Uterus (tissue), 4 donors: ENCODE data around the gene ESPN. TPM values are rescaled to one million over a fixed set of nuclear protein-coding genes. Genes with fewer than 3 reads are reported as not detected.

Source experiments
- DNase-seq, 2 donors: peaks; one replicate each; pipeline ENCODE4 v3.0.0-alpha.2; 2019 to 2020
- H3K27ac ChIP-seq, 2 donors: fragments of 200-600 bp; sonication (generic); 1 replicate in 1 of 2; 2 replicates in 1 of 2; pipeline ENCODE4 v1.5.1; 2016 to 2018
- H3K27me3 ChIP-seq, 2 donors: fragments of 200-600 bp; sonication (generic); one replicate each; pipeline ENCODE4 v1.5.1; 2018 to 2019; ENCODE audit warnings: control low read depth in 1 of 2
- H3K36me3 ChIP-seq, 2 donors: fragments of 200-600 bp; sonication (generic); one replicate each; pipeline ENCODE4 v1.5.1; 2019; ENCODE audit warnings: control low read depth in 1 of 2
- H3K4me1 ChIP-seq, 2 donors: fragments of 200-600 bp; sonication (generic); one replicate each; pipeline ENCODE4 v1.5.1; 2018 to 2019; ENCODE audit warnings: control low read depth in 1 of 2
- H3K4me3 ChIP-seq, 2 donors: fragments of 200-600 bp; sonication (generic); 1 replicate in 1 of 2; 2 replicates in 1 of 2; pipeline ENCODE4 v1.5.1; 2018 to 2019; ENCODE audit warnings: mild to moderate bottlenecking in 1 of 2
- H3K9me3 ChIP-seq, 2 donors: fragments of 200-600 bp; sonication (generic); one replicate each; pipeline ENCODE4 v1.5.1; 2019; ENCODE audit warnings: control low read depth in 1 of 2
- CTCF ChIP-seq, 4 experiments: fragments of 200-600 bp in 2 of 4; fragments of 450-650 bp in 2 of 4; sonication (generic) in 2 of 4; IDR thresholded peaks; one replicate each; pipeline ENCODE4 v1.5.1; 2016 to 2019; ENCODE audit warnings: antibody characterized with exemption in 4 of 4, mild to moderate bottlenecking in 2 of 4, moderate library complexity in 1 of 4
- POLR2A ChIP-seq, 2 donors: fragments of 450-650 bp; IDR thresholded peaks; one replicate each; pipeline ENCODE4 v1.6.1; 2016; ENCODE audit warnings: antibody characterized with exemption in 2 of 2, mild to moderate bottlenecking in 1 of 2, moderate library complexity in 1 of 2
- intact Hi-C: fragments of 100-400 bp; cut with DNase I; formaldehyde crosslinking; loops from one replicate; pipeline ENCODE4 v1.15.1; 2023; ENCODE audit warnings: low total_unique reads
- total RNA-seq, 4 donors: library from RNA; depleted of rRNA in 3 of 4; stranded (reverse); fragments of >200 nt in 3 of 4; gene quantifications; one replicate each; pipeline versions ENCODE4 v1.1.0 to v1.2.4, GENCODE V29; 2014 to 2023
- donor health status: DM: yes; HTN: yes; CAD: no.

ESPN gene
- total RNA-seq, 4 donors from 2014 or later = 0.58 to 2.5 TPM; not detected in 2

- TF ChIP-seq CTCF (IDR thresholded peaks at IDR 0.05) = peak in 1 of 4 experiments; percentile 28
- TF ChIP-seq POLR2A (IDR thresholded peaks at IDR 0.05) = no peak
- Histone ChIP-seq H3K27me3 (peaks cover 0 to 14% of the 10 kb centered on the region in 2 donors), H3K9me3 (no peaks in the 10 kb centered on the region), H3K36me3 (no peaks in the 10 kb centered on the region), H3K4me3 (no peak overlapping the region), H3K27ac (no peak overlapping the region), H3K4me1 (no peaks in the 10 kb centered on the region)
- intact Hi-C loops = no loop called here
- DNase-seq = no peak
Measured at GRCh38 chr1:6440198-6441126, 15.9 kb downstream of the ESPN start.

- Histone ChIP-seq H3K36me3 (no peaks in the 10 kb centered on the region), H3K4me1 (no peaks in the 10 kb centered on the region), H3K9me3 (no peaks in the 10 kb centered on the region), H3K27ac (no peak overlapping the region), H3K27me3 (peaks cover 0 to 16% of the 10 kb centered on the region in 2 donors), H3K4me3 (no peak overlapping the region)
- intact Hi-C loops = no loop called here
- TF ChIP-seq POLR2A (IDR thresholded peaks at IDR 0.05) = no peak
- no peak for TF ChIP-seq CTCF (IDR thresholded peaks at IDR 0.05)
- no peak for DNase-seq
Measured at GRCh38 chr1:6441586-6441985, 17.0 kb downstream of the ESPN start.

GRCh38 chr1:6443339-6444115 is 19.0 kb downstream of the ESPN start:
- no peak for TF ChIP-seq CTCF (IDR thresholded peaks at IDR 0.05)
- no peak for TF ChIP-seq POLR2A (IDR thresholded peaks at IDR 0.05)
- H3K4me3 ChIP-seq = no peak overlapping the region
- peaks cover 0 to 9% of the 10 kb centered on the region in 2 donors for H3K4me1 ChIP-seq
- no peaks in the 10 kb centered on the region for H3K9me3 ChIP-seq
- intact Hi-C loops = no loop called here
- H3K27ac ChIP-seq = no peak overlapping the region
- DNase-seq = no peak
- H3K36me3 ChIP-seq = no peaks in the 10 kb centered on the region
- H3K27me3 ChIP-seq = peaks cover 0 to 20% of the 10 kb centered on the region in 2 donors

GRCh38 chr1:6444377-6444776 is 19.8 kb downstream of the ESPN start:
- TF ChIP-seq POLR2A (IDR thresholded peaks at IDR 0.05) (no peak), CTCF (IDR thresholded peaks at IDR 0.05) (no peak)
- Histone ChIP-seq H3K4me3 (no peak overlapping the region), H3K27ac (no peak overlapping the region), H3K36me3 (no peaks in the 10 kb centered on the region), H3K27me3 (peaks cover 0 to 20% of the 10 kb centered on the region in 2 donors), H3K9me3 (no peaks in the 10 kb centered on the region), H3K4me1 (peaks cover 0 to 13% of the 10 kb centered on the region in 2 donors)
- DNase-seq = no peak
- intact Hi-C loops = no loop called here
